Sigmoid colon (tissue), 4 donors: ENCODE measurements around the gene OMP.

Source experiments
- EP300 ChIP-seq, 4 donors: sonication (generic); formaldehyde crosslinking; IDR thresholded peaks; one replicate each; pipeline ENCODE4 v1.6.1; 2017; ENCODE audit warnings: antibody characterized with exemption in 4 of 4
- POLR2A ChIP-seq, 2 donors: fragments of 450-650 bp; IDR thresholded peaks; one replicate each; pipeline ENCODE4 v1.6.1; 2016; ENCODE audit warnings: antibody characterized with exemption in 2 of 2, mild to moderate bottlenecking in 2 of 2, moderate library complexity in 2 of 2
- TF ChIP-seq, protein P1 (sequence below), 4 experiments: fragments of 450-650 bp in 3 of 4; fragments of 200-600 bp in 1 of 4; IDR thresholded peaks; one replicate each; pipeline ENCODE4 v1.5.1; 2016 to 2019; ENCODE audit warnings: antibody characterized with exemption in 4 of 4, mild to moderate bottlenecking in 3 of 4, moderate library complexity in 2 of 4

DNA sequence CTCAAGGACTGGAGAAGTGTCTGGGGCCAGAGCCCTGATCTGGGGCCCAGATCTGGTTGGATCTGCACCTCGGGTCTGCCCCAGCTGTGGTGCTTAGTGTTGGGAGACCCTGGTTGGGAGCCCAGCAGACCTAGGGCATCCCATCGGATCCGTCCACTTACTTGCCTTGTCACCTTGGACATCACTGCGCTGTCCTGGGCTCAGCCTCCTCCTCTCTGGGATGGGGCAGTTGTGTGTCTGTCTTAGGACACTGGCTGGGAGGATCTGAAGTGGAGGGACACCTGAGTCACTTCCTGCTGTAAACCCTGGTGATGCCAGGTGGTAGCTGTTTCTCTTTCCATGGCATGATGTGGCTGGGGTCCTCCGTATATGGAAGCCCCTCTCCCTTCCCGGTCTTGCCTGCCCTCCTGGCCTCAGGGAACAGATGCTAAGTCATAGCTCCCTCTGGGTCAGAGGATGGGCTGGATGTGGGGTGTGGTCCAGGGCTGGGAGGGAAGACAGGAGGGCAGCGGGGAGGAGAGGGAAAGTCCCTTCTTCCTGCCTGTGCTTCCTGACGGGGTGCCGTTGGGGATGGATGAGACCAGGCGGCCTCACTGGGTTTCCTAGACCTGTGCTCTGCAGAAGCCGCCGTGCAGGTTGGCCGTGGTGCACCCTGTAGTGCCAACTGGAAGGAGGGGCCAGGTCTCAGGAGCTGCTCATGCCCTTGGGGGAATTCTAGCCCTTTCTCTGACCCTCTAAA, 12.1 kb upstream of the OMP start:
- TF ChIP-seq POLR2A (IDR thresholded peaks at IDR 0.05) = no peak
- TF ChIP-seq, protein P1, sequence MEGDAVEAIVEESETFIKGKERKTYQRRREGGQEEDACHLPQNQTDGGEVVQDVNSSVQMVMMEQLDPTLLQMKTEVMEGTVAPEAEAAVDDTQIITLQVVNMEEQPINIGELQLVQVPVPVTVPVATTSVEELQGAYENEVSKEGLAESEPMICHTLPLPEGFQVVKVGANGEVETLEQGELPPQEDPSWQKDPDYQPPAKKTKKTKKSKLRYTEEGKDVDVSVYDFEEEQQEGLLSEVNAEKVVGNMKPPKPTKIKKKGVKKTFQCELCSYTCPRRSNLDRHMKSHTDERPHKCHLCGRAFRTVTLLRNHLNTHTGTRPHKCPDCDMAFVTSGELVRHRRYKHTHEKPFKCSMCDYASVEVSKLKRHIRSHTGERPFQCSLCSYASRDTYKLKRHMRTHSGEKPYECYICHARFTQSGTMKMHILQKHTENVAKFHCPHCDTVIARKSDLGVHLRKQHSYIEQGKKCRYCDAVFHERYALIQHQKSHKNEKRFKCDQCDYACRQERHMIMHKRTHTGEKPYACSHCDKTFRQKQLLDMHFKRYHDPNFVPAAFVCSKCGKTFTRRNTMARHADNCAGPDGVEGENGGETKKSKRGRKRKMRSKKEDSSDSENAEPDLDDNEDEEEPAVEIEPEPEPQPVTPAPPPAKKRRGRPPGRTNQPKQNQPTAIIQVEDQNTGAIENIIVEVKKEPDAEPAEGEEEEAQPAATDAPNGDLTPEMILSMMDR (IDR thresholded peaks at IDR 0.05) = no peak
- no peak for TF ChIP-seq EP300 (IDR thresholded peaks at IDR 0.05)
